Colonic mucosa (tissue), 4 donors: ENCODE data around the gene PARN. TPM values are rescaled to one million over a fixed set of nuclear protein-coding genes. Genes with fewer than 3 reads are reported as not detected.
"Not testable (repeated sequence)": the region's sequence is repeated elsewhere in the genome, so short reads cannot be mapped to it uniquely, and the experiment has no call there.

Source experiments
- DNase-seq: peaks from one replicate; pipeline ENCODE4 v3.0.0-alpha.2; 2020
- H3K27ac ChIP-seq: fragments of 200-600 bp; one replicate; pipeline ENCODE4 v1.8.0; 2021
- H3K27me3 ChIP-seq: fragments of 200-600 bp; one replicate; pipeline ENCODE4 v1.8.0; 2021
- H3K36me3 ChIP-seq: fragments of 200-600 bp; one replicate; pipeline ENCODE4 v1.8.0; 2021
- H3K4me1 ChIP-seq: fragments of 200-600 bp; one replicate; pipeline ENCODE4 v1.8.0; 2021; ENCODE audit warnings: mild to moderate bottlenecking
- H3K4me3 ChIP-seq: fragments of 200-600 bp; one replicate; pipeline ENCODE4 v1.8.0; 2021
- H3K9ac ChIP-seq, 2 donors: one replicate each; pipeline ENCODE4 v1.7.0; 2013; ENCODE audit warnings: control low read depth in 2 of 2, low read depth in 2 of 2, low read length in 2 of 2
- H3K9me3 ChIP-seq: fragments of 200-600 bp; one replicate; pipeline ENCODE4 v1.8.0; 2021
- intact Hi-C: fragments of 100-400 bp; cut with DNase I; formaldehyde crosslinking; loops from one replicate; pipeline ENCODE4 v1.14.1; 2022
- total RNA-seq, 2 donors: library from RNA; stranded (reverse); fragmentation: NEBNext Ultra II Directional in 1 of 2; extraction: Animal tissue kit (Norgen Biotek cat#: 25700) in 1 of 2; gene quantifications; one replicate each; pipeline ENCODE4 v1.2.1, GENCODE V29; 2021
- TF ChIP-seq, protein P1 (sequence below): fragments of 200-600 bp; IDR thresholded peaks from one replicate; pipeline ENCODE4 v1.8.0; 2022; ENCODE audit warnings: antibody characterized with exemption, mild to moderate bottlenecking
- donor health status: healthy.
- donor health status: DM: no; HTN: no; CAD: no.
- donor health status: DM: no; HTN: no; CAD: no.

PARN gene
- total RNA-seq, 2 donors from 2014 or later: 24.2 to 25.6 TPM

DNA sequence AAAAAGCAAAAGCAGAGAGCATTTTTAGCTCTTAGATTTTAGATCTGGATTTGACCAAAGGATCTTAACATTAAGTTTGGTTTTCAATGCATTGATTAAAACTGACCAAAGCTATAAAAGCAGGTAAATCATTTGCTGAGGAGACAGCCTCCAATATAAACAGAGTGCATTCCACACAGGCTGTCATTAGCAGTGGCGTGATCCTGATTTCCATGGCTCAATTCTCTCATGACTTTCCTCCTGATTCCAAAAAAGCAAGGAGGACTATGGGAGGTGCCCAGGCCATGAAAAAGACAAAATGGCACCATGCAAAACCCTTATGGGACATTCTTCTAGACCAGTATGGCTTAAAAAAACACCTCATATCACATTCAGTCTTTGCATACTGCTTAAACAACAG lies 53.5 kb downstream of the PARN start:
- Histone ChIP-seq H3K9me3 (no peaks in the 10 kb centered on the region), H3K4me1 (peaks cover 5% of the 10 kb centered on the region), H3K36me3 (no peaks in the 10 kb centered on the region), H3K27me3 (no peaks in the 10 kb centered on the region), H3K9ac (no peak overlapping the region), H3K27ac (peak overlapping the region; percentile 11), H3K4me3 (no peak overlapping the region)
- intact Hi-C loops: no loop called here
- DNase-seq: no peak
- TF ChIP-seq, protein P1, sequence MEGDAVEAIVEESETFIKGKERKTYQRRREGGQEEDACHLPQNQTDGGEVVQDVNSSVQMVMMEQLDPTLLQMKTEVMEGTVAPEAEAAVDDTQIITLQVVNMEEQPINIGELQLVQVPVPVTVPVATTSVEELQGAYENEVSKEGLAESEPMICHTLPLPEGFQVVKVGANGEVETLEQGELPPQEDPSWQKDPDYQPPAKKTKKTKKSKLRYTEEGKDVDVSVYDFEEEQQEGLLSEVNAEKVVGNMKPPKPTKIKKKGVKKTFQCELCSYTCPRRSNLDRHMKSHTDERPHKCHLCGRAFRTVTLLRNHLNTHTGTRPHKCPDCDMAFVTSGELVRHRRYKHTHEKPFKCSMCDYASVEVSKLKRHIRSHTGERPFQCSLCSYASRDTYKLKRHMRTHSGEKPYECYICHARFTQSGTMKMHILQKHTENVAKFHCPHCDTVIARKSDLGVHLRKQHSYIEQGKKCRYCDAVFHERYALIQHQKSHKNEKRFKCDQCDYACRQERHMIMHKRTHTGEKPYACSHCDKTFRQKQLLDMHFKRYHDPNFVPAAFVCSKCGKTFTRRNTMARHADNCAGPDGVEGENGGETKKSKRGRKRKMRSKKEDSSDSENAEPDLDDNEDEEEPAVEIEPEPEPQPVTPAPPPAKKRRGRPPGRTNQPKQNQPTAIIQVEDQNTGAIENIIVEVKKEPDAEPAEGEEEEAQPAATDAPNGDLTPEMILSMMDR: no peak

DNA sequence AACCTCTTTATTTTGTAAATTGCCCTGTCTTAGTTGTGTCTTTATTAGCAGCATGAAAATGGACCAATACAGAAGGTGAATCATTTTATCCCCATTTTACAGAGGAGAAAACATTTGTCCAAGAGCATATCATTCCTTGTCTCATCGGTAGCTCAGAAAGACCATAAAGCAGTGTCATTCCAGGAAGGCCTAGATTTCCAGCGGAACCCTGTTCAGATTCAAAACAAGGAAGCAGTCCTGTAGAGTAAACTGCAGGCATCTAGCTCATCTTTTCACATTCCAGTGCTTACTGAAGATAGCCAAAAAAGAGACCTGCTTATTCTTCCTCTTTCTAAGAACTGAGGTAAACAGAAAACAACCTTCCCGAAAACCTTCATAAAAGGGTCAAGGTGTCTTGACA lies 54.0 kb downstream of the PARN start:
- peaks cover 5% of the 10 kb centered on the region for H3K4me1 ChIP-seq
- intact Hi-C loops: no loop called here
- H3K9me3 ChIP-seq: no peaks in the 10 kb centered on the region
- H3K36me3 ChIP-seq: no peaks in the 10 kb centered on the region
- peak overlapping the region; percentile 11 for H3K27ac ChIP-seq
- TF ChIP-seq, protein P1: no peak
- H3K9ac ChIP-seq: no peak overlapping the region
- no peaks in the 10 kb centered on the region for H3K27me3 ChIP-seq
- DNase-seq: no peak
- H3K4me3 ChIP-seq: no peak overlapping the region

DNA sequence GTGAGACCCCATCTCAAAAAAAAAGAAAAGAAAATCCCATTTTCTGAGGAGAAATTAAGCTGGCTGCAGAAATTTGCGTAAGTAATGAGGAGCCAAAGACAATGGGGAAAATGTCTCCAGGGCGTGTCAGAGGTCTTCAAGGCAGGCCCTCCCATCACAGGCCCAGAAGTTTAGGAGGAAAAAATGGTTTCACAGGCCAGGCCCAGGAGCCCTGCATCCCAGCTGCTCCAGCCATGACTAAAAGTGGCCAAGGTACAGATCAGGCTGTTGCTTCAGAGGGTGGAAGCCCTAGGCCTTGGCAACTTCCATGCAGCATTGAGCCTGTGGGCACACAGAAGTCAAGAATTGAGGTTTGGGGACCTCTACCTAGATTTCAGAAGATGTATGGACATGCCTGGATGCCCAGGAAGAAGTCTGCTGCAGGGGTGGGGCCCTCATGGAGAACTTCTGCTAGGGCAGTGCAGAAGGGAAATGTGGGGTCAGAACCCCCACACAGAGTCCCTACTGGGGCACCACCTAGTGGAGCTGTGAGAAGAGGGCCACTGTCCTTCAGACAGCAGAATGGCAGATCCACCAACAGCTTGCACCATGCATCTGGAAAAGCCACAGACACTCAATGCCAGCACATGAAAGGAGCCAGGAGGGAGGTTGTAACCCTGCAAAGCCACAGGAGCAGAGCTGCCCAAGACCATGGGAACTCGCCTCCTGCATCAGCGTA lies 55.2 kb downstream of the PARN start:
- H3K27ac ChIP-seq, DNase-seq, H3K4me1 ChIP-seq, H3K4me3 ChIP-seq, H3K9ac ChIP-seq, H3K36me3 ChIP-seq, H3K27me3 ChIP-seq, H3K9me3 ChIP-seq, intact Hi-C loops: not testable (repeated sequence)

DNA sequence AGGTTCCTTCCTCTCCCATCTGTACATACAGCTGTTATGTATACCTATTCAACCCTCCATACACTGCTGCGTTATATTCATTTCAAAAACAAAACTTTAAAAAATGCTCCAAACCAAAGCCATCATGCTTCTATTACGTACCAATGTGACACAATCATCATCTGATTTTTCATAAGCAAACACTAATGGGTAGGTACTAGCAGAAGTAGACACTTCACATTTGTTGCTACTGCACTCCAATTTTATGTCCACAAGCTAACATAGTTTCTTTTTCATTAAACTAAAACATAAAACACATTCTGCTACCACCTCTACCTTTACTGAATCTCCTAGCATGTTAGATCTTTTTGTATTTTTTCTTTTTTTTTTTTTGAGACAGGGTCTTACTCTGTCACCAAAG lies 57.5 kb downstream of the PARN start:
- Histone ChIP-seq H3K9me3 (no peaks in the 10 kb centered on the region), H3K27me3 (no peaks in the 10 kb centered on the region), H3K9ac (no peak overlapping the region), H3K4me1 (peaks cover 5% of the 10 kb centered on the region), H3K4me3 (no peak overlapping the region), H3K27ac (no peak overlapping the region), H3K36me3 (no peaks in the 10 kb centered on the region)
- DNase-seq: no peak
- TF ChIP-seq, protein P1: no peak
- intact Hi-C loops: no loop called here

DNA sequence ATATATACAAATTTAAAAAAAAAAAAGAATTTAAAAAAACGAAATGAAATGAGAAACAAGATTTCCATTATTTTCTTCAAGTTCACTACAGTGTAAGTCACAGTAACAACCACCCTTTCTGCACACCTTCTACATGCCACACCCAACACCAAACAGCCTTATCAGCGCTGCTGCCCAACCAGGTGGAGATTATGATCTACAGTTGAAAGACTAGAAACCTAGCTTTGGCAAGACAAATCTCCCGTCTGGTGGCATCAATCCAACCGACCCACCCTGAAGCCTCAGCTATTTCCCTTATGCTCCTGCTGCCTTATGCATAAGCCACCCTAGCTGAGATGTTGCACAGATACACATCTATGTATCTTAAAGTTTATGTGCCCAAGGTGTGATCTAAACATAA lies 60.8 kb downstream of the PARN start:
- intact Hi-C loops: no loop called here
- no peaks in the 10 kb centered on the region for H3K36me3 ChIP-seq
- H3K4me3 ChIP-seq: no peak overlapping the region
- H3K9ac ChIP-seq: no peak overlapping the region
- TF ChIP-seq, protein P1: no peak
- no peaks in the 10 kb centered on the region for H3K27me3 ChIP-seq
- peak; percentile 89 for DNase-seq
- H3K27ac ChIP-seq: no peak overlapping the region
- H3K4me1 ChIP-seq: peaks cover 5% of the 10 kb centered on the region
- no peaks in the 10 kb centered on the region for H3K9me3 ChIP-seq

DNA sequence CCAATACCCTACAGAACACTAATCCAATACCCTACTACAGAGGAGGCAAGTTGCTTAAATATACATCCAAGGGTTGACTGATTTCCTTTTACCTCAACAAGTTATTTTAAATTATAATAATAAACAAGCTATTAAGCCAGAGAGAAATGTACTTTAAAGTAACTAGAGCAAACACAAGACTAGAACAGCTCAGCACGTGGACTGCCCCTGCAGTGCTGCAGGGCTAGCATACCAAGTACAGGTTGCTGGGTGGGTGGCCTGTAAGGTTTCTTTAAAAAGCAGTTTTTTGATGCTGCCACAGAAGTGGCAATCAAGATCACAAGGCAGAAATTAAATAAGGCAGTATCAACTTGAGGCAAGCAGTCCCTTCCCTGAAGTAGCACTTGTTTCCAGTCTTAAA lies 63.5 kb downstream of the PARN start:
- no peak for DNase-seq
- TF ChIP-seq, protein P1: no peak
- Histone ChIP-seq H3K27ac (no peak overlapping the region), H3K9me3 (no peaks in the 10 kb centered on the region), H3K9ac (peak overlapping the region in 1 of 2 donors; percentile 44), H3K27me3 (no peaks in the 10 kb centered on the region), H3K4me1 (peaks cover 11% of the 10 kb centered on the region), H3K4me3 (no peak overlapping the region), H3K36me3 (no peaks in the 10 kb centered on the region)
- intact Hi-C loops: no loop called here
